Activated T-helper 1 cell treated with Interleukin-2 at 50 U/mL for 16 hours (primary cell): ENCODE results near the gene FGD3.
A peak's percentile ranks its signal among the peaks of the same experiment; 100 is the strongest.

ENCODE experiments used
- DNase-seq: peaks from one replicate; pipeline ENCODE4 v3.0.0-alpha.2; 2020; ENCODE audit warnings: low read depth

Gene FGD3

GRCh38 chr9:92954049-92954861, 6.9 kb downstream of the FGD3 start:
- peak; percentile 80 for DNase-seq

DNA sequence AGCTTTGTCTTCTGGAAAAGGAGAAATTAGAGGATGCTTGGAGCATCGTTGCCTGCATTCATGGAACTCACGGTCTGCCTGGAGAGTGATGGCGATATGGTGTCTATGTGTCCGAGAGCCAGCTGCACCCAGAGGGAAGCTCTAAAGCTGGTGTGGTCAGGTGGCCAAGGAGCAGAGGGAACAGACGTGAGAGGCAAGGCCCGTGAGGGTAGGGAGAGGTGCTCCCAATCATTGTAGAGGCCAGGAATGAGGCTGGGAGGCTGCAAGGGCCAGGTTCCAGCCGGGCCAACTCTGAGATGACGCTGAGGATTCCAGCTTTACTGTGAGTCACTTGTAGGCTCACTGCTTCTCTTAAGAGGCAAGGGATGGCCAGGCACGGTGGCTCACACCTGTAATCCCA, 7.6 kb downstream of the FGD3 start:
- no peak for DNase-seq

GRCh38 chr9:92960561-92961290, 13.4 kb downstream of the FGD3 start:
- DNase-seq: no peak

GRCh38 chr9:92961627-92962302, 14.4 kb downstream of the FGD3 start:
- no peak for DNase-seq

DNA sequence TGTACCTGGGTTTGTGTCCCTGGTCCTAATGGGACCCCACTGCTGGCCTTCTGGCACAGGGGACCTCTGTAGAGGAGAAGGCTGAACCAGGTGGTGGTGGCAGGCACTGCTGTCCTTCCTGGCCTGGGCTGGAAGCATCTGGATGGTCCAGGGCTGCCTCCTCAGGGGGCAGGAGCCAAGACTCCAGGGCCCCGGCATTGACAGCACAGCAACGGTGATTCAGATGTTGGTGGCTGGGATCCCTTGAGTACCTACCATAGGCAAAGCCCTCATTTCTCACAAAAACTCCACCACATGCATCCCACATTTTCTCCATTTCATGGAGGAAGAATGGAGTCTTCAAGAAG, 15.0 kb downstream of the FGD3 start:
- no peak for DNase-seq

DNA sequence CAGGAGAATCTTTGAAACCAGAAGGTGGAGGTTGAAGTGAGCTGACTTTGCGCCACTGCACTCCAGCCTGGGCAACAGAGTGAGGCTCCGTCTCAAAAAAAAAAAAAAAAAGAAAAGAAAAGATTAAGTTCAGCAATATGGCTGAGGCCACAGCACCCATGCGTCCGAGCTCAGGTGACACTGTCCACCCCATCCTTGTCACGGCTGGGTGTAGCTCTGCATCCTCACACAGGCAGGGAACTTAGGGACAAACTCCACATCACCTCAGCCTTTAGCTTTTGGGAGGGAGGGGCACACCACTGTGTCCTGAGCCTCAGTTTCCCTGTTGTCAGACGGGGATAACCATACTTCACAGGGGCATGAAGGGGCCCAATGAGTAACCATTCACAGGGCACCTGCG, 15.5 kb downstream of the FGD3 start:
- DNase-seq: no peak

GRCh38 chr9:92963831-92964606, 16.7 kb downstream of the FGD3 start:
- peak; percentile 73 for DNase-seq

- DNase-seq: no peak
Observed at GRCh38 chr9:92964607-92965060, 17.3 kb downstream of the FGD3 start.

DNA sequence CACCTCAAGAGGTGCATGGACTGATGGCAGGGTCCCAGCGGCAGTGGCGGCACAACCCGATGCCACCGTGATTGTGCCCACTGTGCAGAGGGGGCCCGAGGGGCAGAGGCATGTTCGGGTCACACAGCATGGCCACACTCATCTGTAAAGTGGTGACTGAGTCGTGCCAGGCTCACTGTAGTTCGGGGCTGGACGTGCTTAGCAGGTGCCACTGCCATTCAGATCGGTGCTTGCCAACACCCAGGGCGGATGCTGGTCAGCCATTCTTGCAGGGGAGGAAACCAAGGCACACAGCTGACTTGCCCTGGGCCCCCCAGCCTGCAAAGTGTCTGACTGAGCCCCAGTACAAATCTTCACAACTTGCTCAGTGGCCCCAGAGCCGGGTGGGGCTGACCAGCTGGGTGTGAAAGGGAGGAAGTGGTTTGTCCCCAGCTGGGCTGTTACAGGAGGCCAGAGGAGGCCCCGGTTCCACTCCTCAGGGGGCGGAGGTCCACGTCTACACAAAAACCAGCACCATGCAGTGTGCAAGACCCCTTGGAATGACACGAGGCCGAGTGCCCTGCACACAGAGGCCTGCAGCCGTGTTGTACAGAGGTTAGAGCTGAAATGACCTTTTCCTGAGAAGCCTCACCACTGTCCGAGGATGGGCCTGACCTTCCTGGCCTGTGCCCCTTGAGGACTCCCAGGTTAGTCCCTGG, 17.9 kb downstream of the FGD3 start:
- DNase-seq: peak; percentile 32

- DNase-seq: no peak
Observed at GRCh38 chr9:92965759-92966517, 18.6 kb downstream of the FGD3 start.

GRCh38 chr9:92966518-92966800, 19.1 kb downstream of the FGD3 start:
- DNase-seq: no peak

- no peak for DNase-seq
Observed at GRCh38 chr9:92968081-92968480, 20.8 kb downstream of the FGD3 start.

GRCh38 chr9:92969516-92970466, 22.5 kb downstream of the FGD3 start:
- no peak for DNase-seq

GRCh38 chr9:92970467-92970923, 23.2 kb downstream of the FGD3 start:
- DNase-seq: no peak

DNA sequence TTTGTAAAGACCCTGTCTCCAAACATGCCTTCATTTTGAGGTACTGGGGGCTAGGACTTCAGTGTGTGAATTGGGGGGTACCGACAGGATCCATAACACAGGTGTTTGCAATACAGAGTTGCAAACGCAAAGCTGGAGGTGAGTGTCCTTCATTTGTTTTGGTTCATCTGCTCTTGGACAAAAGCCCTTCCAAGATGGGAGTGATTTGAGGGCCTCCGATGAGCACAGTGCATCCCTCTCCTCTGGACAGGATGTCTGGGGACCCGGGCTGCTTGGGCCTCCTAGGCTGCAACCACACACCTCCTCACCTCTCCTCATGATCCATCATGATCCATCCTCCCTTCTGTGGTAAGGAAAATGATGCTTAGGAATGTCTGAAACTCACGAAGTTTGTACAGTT, 23.8 kb downstream of the FGD3 start:
- DNase-seq: no peak

DNA sequence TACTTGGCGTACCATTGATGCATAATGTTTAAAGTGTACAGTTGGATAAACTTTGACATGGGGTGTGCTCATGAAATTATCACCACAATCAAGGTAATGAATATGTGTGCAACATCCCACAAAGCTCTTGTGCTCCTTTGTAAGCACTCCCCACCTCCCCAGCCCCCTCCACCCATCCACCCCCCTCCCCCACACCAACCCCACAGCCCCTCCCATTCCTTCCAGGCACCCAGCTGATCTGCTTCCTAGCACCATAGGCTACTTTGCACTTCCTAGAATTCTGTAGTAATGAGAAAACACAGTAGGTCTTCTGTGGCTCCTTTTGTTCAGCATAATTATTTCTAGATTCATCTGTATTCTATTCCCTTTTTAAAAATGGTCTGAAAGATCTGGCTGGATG, 24.5 kb downstream of the FGD3 start:
- no peak for DNase-seq

DNA sequence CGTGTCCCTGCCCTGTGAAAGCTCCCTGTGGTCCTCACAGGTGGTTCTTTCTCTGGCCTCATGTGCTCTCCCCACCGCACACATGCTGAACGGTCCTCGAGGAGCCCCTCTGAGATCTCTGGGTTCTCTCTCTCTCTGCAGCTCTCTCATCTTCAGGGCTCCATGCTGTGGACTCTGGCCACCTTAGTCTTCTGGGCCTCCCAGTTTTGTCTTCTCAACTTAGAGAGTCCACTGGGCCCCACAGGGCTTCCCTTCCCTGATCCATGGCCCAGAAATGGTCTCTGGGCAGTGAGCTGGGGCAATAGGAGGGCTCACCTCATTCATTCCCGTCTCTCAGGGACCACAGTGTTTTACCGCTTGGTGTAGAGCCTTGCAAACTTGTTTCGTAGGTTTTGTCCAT, 26.4 kb downstream of the FGD3 start:
- DNase-seq: no peak

- DNase-seq: no peak
Observed at GRCh38 chr9:92974161-92974661, 26.9 kb downstream of the FGD3 start.
